Measurements from ENCODE around the gene KRTAP4-5. TPM values are rescaled to one million over a fixed set of nuclear protein-coding genes. Genes with fewer than 3 reads are reported as not detected.
A peak's percentile ranks its signal among the peaks of the same experiment; 100 is the strongest.
"Not testable (repeated sequence)": the region's sequence is repeated elsewhere in the genome, so short reads cannot be mapped to it uniquely, and the experiment has no call there.

Gene KRTAP4-5
- not detected for total RNA-seq

DNA sequence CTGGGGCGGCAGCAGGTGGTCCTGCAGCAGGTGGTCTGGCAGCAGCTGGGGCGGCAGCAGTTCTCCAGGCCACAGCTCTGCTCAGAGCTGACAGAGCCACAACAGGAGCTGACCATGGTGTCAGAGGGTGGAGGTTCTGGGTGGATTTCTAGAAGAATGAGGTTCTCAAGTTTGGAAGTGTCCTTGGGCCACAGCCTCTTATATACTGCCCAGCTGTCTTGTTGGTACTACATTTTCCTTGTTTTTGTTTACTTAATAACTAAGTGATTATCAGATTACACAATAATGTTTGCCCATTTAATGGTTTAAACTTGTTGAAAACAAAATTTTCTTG is at the start of gene KRTAP4-5:
Gene KRTAP4-5 (minus strand): TSS at position 174 of the 334 bp plus-strand sequence. CDS start 58 bp downstream, at position 116.
- no peak within 1 kb of the TSS for H3K4me3 Mint-ChIP-seq
- no peak for ATAC-seq (replicated peaks)
- H3K27ac Mint-ChIP-seq: no peak within 1 kb of the TSS
- no peaks in the 10 kb centered on the region for H3K4me1 Mint-ChIP-seq
- H3K9me3 Mint-ChIP-seq: no peaks in the 10 kb centered on the region
- no peaks in the 10 kb centered on the region for H3K36me3 Mint-ChIP-seq (ENCODE audit: low read depth)
- no peaks in the 10 kb centered on the region for H3K27me3 Mint-ChIP-seq

DNA sequence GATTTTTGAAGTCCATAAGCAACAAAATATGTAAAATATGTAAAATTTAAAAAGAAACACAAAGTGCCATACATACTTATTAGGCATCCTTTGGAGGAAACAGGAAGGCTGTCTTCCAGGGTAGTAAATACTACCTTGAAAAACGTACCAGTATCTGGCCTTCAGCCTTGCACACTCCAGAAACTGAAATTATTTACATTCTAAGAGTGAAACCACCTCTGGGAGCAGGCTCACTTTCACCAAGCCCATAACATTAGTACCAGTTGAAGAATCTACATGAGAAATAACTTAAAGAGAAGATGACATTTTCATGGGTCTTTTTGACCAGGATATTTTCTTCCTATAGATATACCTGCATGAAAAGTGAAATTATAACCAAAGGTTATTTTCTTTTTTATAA is 46.4 kb upstream of the KRTAP4-5 start:
- H3K36me3 Mint-ChIP-seq (ENCODE audit: low read depth): no peaks in the 10 kb centered on the region
- no peaks in the 10 kb centered on the region for H3K9me3 Mint-ChIP-seq
- no peak overlapping the region for H3K4me3 Mint-ChIP-seq
- no peak for ATAC-seq (replicated peaks)
- no peaks in the 10 kb centered on the region for H3K27me3 Mint-ChIP-seq
- no peaks in the 10 kb centered on the region for H3K4me1 Mint-ChIP-seq
- no peak overlapping the region for H3K27ac Mint-ChIP-seq

DNA sequence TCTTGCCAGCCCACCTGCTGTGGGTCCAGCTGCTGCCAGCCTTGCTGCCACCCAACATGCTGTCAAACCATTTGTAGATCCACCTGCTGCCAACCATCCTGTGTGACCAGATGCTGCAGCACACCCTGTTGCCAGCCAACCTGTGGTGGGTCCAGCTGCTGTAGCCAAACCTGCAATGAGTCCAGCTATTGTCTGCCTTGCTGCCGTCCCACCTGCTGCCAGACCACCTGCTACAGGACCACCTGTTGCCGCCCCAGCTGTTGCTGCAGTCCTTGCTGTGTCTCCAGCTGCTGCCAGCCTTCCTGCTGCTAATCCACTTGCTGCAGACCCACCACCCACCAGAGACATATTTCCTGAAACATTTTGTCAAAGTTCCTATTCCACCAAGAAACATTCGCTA is 40.7 kb upstream of the KRTAP4-5 start:
- Mint-ChIP-seq H3K9me3 (no peaks in the 10 kb centered on the region), H3K36me3 (ENCODE audit: low read depth) (no peaks in the 10 kb centered on the region), H3K4me1 (no peaks in the 10 kb centered on the region), H3K27me3 (peaks cover 9% of the 10 kb centered on the region), H3K27ac (no peak overlapping the region), H3K4me3 (no peak overlapping the region)
- ATAC-seq (replicated peaks): no peak

DNA sequence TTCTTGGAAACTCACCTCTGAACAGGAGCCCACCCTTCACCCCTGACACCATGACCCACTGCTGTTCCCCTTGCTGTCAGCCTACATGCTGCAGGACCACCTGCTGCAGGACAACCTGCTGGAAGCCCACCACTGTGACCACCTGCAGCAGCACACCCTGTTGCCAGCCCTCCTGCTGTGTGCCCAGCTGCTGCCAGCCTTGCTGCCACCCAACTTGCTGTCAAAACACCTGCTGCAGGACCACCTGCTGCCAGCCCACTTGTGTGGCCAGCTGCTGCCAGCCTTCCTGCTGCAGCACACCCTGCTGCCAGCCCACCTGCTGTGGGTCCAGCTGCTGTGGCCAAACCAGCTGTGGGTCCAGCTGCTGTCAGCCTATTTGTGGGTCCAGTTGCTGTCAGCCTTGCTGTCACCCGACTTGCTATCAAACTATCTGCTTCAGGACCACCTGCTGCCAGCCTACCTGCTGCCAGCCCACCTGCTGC is 40.3 kb upstream of the KRTAP4-5 start, which contains the start of gene KRTAP9-1:
Gene KRTAP9-1 (plus strand): TSS at position 51 of the 482 bp plus-strand sequence. CDS start 0 bp downstream, at position 51.
- not testable (repeated sequence) for H3K36me3 Mint-ChIP-seq (ENCODE audit: low read depth); H3K27me3 Mint-ChIP-seq; H3K27ac Mint-ChIP-seq; H3K4me1 Mint-ChIP-seq; H3K9me3 Mint-ChIP-seq; H3K4me3 Mint-ChIP-seq; ATAC-seq (replicated peaks)

DNA sequence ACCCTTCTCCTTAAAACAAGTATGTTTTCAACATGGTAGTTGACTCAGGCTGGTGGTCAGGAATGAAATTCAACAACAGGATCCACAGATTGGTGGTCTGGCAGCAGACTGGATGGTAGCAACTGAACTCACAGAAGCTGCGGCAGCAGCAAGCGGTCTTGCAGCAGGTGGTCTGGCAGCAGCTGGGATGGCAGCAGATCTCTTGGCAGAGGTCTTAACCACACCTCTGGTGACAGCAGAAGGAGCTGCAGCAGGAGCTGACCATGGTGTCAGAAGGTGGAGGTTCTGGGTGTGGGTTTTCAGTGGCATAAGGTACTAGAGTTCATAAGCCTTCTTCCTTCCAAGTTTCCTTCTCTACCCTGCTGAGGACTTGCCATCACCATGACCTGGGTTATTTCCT is 37.2 kb upstream of the KRTAP4-5 start:
- no peak for ATAC-seq (replicated peaks)
- H3K27ac Mint-ChIP-seq: no peak overlapping the region
- H3K4me3 Mint-ChIP-seq: no peak overlapping the region
- H3K9me3 Mint-ChIP-seq: no peaks in the 10 kb centered on the region
- no peaks in the 10 kb centered on the region for H3K4me1 Mint-ChIP-seq
- H3K27me3 Mint-ChIP-seq: peaks cover 14% of the 10 kb centered on the region
- no peaks in the 10 kb centered on the region for H3K36me3 Mint-ChIP-seq (ENCODE audit: low read depth)

DNA sequence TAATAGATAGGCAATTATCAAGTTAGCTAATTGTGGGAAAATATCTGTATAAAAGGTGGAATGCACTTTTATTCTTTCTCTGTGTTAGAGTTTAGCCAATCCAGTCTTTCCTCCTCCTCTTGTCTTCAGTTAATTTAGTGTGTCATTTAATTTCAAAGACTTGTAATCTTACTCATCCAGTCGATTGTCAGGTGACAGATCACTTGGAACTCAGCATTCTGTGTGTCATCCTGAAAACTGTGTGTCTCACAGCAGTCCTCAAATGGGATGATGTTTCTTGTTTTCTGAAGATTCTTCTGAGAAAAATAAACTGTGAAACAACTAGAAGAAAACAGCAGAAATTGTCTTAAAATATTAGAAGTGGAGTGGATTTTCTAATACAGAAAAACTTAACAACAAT is 35.4 kb upstream of the KRTAP4-5 start:
- ATAC-seq (replicated peaks): no peak
- Mint-ChIP-seq H3K9me3 (no peaks in the 10 kb centered on the region), H3K4me1 (no peaks in the 10 kb centered on the region), H3K36me3 (ENCODE audit: low read depth) (no peaks in the 10 kb centered on the region), H3K27ac (no peak overlapping the region), H3K4me3 (no peak overlapping the region), H3K27me3 (peaks cover 9% of the 10 kb centered on the region)

DNA sequence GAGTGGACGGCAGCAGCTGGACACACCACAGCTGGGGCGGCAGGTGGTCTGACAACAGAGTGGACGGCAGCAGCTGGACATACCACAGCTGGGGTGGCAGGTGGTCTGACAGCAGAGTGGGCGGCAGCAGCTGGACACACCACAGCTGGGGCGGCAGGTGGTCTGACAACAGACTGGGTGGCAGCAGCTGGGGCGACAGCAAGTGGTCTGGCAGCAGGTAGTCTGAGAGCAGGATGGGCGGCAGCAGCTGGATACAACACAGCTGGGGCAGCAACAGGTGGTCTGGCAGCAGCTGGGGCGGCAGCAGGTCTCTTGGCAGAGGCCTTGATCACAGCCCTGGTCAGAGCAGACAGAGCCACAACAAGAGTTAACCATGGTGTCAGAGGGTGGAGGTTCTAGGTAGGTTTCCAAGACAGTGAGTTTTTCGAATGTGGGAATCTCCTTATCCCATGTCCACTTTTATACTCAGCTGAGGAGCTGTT is 34.9 kb upstream of the KRTAP4-5 start, which contains the start of gene KRTAP4-1:
Gene KRTAP4-1 (minus strand): TSS at position 432 of the 482 bp plus-strand sequence. CDS start 57 bp downstream, at position 375.
- Mint-ChIP-seq H3K4me1 (no peaks in the 10 kb centered on the region), H3K9me3 (no peaks in the 10 kb centered on the region), H3K27me3 (peaks cover 9% of the 10 kb centered on the region), H3K36me3 (ENCODE audit: low read depth) (no peaks in the 10 kb centered on the region), H3K27ac (no peak within 1 kb of the TSS), H3K4me3 (no peak within 1 kb of the TSS)
- ATAC-seq (replicated peaks): no peak

DNA sequence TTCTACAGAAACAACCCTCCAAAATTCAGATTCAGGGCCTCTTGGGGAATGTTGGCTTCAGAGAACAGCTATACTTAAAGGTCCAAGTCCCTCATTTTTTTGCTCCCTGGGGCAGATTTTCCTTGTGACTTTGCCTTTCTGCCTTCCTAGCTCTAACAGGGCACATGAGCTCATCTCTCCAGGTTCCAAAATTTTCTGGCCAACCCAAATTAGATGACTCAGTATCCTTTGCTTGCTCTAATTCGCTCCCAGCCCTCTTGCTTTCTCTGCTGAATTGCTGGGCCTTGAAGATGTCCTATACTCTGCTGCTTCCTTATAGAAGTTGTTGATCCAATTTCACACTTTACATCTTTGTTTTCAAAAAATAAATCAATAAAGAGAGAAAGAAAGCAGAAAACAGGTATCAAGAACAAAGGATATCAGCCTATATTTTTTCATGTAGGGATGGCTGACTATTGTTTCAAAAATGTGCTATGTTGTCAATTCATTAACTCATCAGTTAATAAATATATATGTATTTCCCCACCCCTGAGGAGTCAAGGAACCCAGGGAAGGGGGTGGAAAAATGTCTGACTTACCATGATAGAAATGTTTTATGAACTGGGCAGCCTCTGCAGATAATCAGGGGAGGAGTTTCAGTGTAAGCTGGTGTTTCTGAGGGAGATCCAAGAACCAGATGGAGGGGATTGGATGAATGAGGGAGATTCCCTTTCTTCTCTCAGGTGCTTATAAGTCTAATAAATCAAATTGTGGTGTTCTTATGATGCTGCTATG is 29.4 kb upstream of the KRTAP4-5 start:
- Mint-ChIP-seq H3K9me3 (no peaks in the 10 kb centered on the region), H3K27ac (no peak overlapping the region), H3K36me3 (ENCODE audit: low read depth) (no peaks in the 10 kb centered on the region), H3K27me3 (peaks cover under 1% of the 10 kb centered on the region), H3K4me1 (no peaks in the 10 kb centered on the region), H3K4me3 (no peak overlapping the region)
- ATAC-seq (replicated peaks): peak; percentile 26

DNA sequence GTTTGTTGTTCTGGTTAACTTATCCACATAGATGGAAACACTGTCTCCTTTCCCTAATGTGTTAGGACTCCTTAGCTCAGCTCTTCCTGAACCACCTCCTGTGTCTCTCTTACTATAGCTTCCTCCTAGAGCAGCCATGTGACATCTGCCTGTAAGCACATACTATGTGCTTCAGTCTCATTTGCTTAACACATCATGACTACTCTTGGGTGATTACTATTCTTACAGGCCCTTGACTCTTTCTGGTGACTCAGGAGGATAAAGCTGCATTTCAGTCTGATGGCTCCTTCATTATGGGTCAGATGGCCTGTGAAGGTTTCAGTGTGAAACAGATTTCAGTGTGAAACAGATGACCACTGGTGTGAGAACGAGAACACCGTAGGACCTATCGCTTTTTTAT is 28.7 kb upstream of the KRTAP4-5 start:
- H3K9me3 Mint-ChIP-seq: no peaks in the 10 kb centered on the region
- no peaks in the 10 kb centered on the region for H3K27me3 Mint-ChIP-seq
- peak; percentile 90 for ATAC-seq (replicated peaks)
- no peaks in the 10 kb centered on the region for H3K4me1 Mint-ChIP-seq
- H3K27ac Mint-ChIP-seq: no peak overlapping the region
- H3K36me3 Mint-ChIP-seq (ENCODE audit: low read depth): no peaks in the 10 kb centered on the region
- no peak overlapping the region for H3K4me3 Mint-ChIP-seq

DNA sequence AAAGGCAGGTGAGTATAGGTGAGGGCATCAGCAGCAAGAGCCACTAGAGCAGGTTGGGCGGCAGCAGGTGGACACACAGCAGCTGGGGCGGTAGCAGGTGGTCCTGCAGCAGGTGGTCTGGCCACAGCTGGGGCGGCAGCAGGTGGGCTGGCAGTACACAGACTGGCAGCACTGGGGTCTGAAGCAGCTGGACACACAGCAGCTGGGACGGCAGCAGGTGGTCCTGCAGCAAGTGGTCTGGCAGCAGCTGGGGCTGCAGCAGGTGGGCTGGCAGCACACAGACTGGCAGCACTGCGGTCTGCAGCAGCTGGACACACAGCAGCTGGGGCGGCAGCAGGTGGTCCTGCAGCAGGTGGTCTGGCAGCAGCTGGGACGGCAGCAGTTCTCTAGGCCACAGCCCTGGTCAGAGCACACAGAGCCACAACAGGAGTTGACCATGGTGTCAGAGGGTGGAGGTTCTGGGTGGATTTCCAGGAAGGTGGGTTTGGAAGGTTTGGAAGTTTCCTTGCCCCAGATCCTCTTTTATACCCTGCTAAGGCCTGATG is 28.2 kb upstream of the KRTAP4-5 start, which contains the start of gene KRTAP4-2:
Gene KRTAP4-2 (minus strand): TSS at position 495 of the 545 bp plus-strand sequence. CDS start 57 bp downstream, at position 438.
- no peak within 1 kb of the TSS for H3K27ac Mint-ChIP-seq
- ATAC-seq (replicated peaks): no peak
- H3K9me3 Mint-ChIP-seq: no peaks in the 10 kb centered on the region
- H3K4me1 Mint-ChIP-seq: no peaks in the 10 kb centered on the region
- no peaks in the 10 kb centered on the region for H3K27me3 Mint-ChIP-seq
- H3K4me3 Mint-ChIP-seq: no peak within 1 kb of the TSS
- no peaks in the 10 kb centered on the region for H3K36me3 Mint-ChIP-seq (ENCODE audit: low read depth)

DNA sequence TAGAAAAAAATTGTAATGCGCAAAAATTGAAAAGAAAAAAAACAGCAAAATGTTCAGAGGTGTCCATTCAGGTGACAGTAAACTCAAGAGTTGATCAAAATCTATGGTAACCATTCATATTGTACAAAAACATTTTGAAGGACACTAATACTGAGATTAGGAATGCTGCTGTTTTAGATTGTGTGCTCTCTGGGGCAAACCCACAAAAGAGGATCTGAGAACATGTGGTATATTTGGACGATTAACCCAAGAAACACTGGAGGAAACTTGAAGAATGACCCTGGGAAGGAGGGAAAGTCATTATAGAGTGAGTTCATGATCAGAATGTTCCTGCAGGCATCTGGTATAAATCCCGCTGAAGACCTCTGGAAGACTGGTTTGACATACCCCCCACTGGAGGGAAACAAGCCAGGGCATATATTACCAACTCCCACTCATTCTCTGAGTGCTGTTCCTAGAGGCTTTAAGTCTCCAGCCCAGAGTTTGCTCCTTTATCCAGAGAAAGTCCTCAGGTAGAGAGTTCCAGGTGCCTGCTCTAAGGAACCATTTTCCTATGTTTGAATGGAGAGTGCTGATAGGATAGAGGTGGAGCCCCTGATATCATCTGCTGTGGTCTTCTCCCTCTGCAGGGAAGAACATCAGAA is 27.2 kb upstream of the KRTAP4-5 start:
- Mint-ChIP-seq H3K9me3 (no peaks in the 10 kb centered on the region), H3K4me1 (no peaks in the 10 kb centered on the region), H3K36me3 (ENCODE audit: low read depth) (no peaks in the 10 kb centered on the region), H3K4me3 (no peak overlapping the region), H3K27ac (no peak overlapping the region), H3K27me3 (no peaks in the 10 kb centered on the region)
- ATAC-seq (replicated peaks): no peak

DNA sequence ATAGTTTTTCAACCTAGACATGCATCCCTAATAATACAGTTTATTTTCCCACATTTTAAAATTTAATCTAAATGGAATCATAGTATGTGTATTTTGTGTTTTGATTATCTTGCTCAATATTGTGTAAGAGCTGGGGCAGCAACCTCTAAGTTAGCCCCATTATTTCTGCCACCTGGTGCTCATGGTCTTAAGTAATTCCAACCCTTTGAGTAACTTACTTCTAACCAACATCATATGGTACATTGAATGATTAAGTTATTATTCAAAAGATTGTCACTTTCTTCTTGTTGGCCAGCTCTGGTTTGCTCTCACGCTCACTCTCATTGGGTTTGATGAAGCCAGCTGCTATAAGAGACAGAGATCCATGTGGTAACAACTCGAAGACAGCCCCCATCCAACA is 22.3 kb upstream of the KRTAP4-5 start:
- Mint-ChIP-seq H3K4me3 (no peak overlapping the region), H3K36me3 (ENCODE audit: low read depth) (no peaks in the 10 kb centered on the region), H3K27ac (no peak overlapping the region), H3K9me3 (no peaks in the 10 kb centered on the region), H3K4me1 (no peaks in the 10 kb centered on the region), H3K27me3 (no peaks in the 10 kb centered on the region)
- ATAC-seq (replicated peaks): no peak

DNA sequence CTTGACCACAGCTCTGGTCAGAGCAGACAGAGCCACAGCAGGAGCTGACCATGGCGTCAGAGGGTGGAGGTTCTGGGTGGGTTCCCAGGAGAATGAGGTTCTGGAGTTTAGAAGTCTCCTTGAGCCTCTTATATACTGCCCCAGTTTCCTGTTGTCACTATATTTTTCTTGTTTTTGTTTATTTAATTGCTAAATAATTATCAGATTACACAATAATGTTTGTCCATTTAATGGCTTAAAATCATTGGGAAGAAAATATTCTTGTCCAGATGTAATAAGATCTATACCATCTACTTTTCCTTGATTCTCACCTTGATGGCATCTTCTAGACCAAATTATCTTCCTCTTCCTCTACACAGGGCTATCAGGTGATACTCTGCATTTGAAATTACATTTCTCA is 18.5 kb upstream of the KRTAP4-5 start, which contains the start of gene KRTAP4-3:
Gene KRTAP4-3 (minus strand): TSS at position 101 of the 400 bp plus-strand sequence. CDS start 49 bp downstream, at position 52.
- no peaks in the 10 kb centered on the region for H3K36me3 Mint-ChIP-seq (ENCODE audit: low read depth)
- H3K4me3 Mint-ChIP-seq: no peak within 1 kb of the TSS
- H3K27ac Mint-ChIP-seq: no peak within 1 kb of the TSS
- H3K9me3 Mint-ChIP-seq: no peaks in the 10 kb centered on the region
- peaks cover 2% of the 10 kb centered on the region for H3K27me3 Mint-ChIP-seq
- no peaks in the 10 kb centered on the region for H3K4me1 Mint-ChIP-seq
- no peak for ATAC-seq (replicated peaks)

DNA sequence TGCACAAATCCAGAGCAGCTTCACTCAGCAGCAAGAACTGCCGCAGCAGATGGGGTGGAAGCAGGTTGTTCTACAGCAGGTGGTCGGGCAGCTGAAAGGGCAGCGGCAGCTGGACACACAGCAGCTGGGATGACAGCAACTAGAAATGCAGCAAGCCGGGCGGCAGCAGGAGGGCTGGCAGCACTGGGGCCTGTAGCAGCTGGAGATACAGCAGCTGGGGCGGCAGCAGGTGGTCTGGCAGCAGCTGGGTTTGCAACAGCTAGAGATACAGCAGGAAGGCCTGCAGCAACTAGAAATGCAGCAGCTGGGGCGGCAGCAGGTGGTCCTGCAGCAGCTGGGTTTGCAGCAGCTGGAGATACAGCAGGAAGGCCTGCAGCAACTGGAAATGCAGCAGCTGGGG is 17.9 kb upstream of the KRTAP4-5 start:
- no peak for ATAC-seq (replicated peaks)
- Mint-ChIP-seq H3K27ac (no peak overlapping the region), H3K4me1 (no peaks in the 10 kb centered on the region), H3K27me3 (peaks cover 3% of the 10 kb centered on the region), H3K36me3 (ENCODE audit: low read depth) (no peaks in the 10 kb centered on the region), H3K9me3 (no peaks in the 10 kb centered on the region), H3K4me3 (no peak overlapping the region)

All from activated T-helper 17 cell treated with anti-CD3 and anti-CD28 coated beads, Interleukin-2, amount 50 U/mL, for 72 hours (primary cell).